ENCODE measurements around the gene C2CD3. TPM values are rescaled to one million over a fixed set of nuclear protein-coding genes. Genes with fewer than 3 reads are reported as not detected.

Gene C2CD3
- total and polyA plus RNA-seq, 2 of the 4 experiments (the other 2 are of a cell fraction) = 11.1 to 19.2 TPM

- Histone ChIP-seq H3K14ac (replicated peaks; ENCODE audit: low read depth, low read length) (no peak overlapping the region), H3K4me1 (ENCODE audit: control insufficient read depth, insufficient read depth, low read length) (no peaks in the 10 kb centered on the region), H3K9me3 (ENCODE audit: control insufficient read depth, insufficient read depth, low read length) (no peaks in the 10 kb centered on the region), H2AFZ (replicated peaks; ENCODE audit: low read length, poor library complexity) (no peak overlapping the region), H3K4me3 (ENCODE audit: insufficient read depth, low read depth, low read length) (no peak overlapping the region), H2AK5ac (ENCODE audit: low read depth, low read length) (no peak overlapping the region), H3K23ac (ENCODE audit: low read depth, low read length) (no peak overlapping the region), H2AK9ac (replicated peaks; ENCODE audit: low read depth, low read length, poor library complexity) (no peak overlapping the region), H4K91ac (ENCODE audit: insufficient read depth, low read depth, low read length) (no peak overlapping the region), H4K20me1 (ENCODE audit: insufficient read depth, low read length) (no peaks in the 10 kb centered on the region), H2BK15ac (ENCODE audit: low read depth, low read length) (no peak overlapping the region), H2BK5ac (ENCODE audit: low read depth, low read length, poor library complexity, severe bottlenecking) (no peak overlapping the region), H3K4me2 (ENCODE audit: low read depth, low read length) (no peak overlapping the region), H4K5ac (ENCODE audit: low read depth, low read length) (no peak overlapping the region), H4K8ac (ENCODE audit: low read depth in 2 of 2, low read length in 2 of 2) (no peak overlapping the region; a peak in 1 of 4 replicates), H3K79me1 (ENCODE audit: low read depth in 1 of 2, low read length in 2 of 2) (no peaks in the 10 kb centered on the region), H2BK120ac (ENCODE audit: low read depth, low read length) (no peak overlapping the region), H2BK20ac (ENCODE audit: low read depth, low read length) (no peak overlapping the region), H3K9me1 (ENCODE audit: insufficient read depth, low read length) (no peaks in the 10 kb centered on the region), H3K36me3 (ENCODE audit: control insufficient read depth, insufficient read depth, low read length) (peaks cover 18% of the 10 kb centered on the region), H3K4ac (ENCODE audit: low read depth, low read length) (no peak overlapping the region), H3K27ac (ENCODE audit: insufficient read depth, low read length) (no peak overlapping the region), H3K27me3 (ENCODE audit: control insufficient read depth, insufficient read depth, low read length) (no peaks in the 10 kb centered on the region), H3K9ac (ENCODE audit: low read depth, low read length) (no peak overlapping the region), H3K18ac (ENCODE audit: low read depth, low read length) (no peak overlapping the region), H3K56ac (ENCODE audit: extremely low read depth, insufficient read depth, low read length) (no peak overlapping the region)
- TF ChIP-seq RCOR1 (IDR thresholded peaks at IDR 0.05; ENCODE audit: insufficient replicate concordance, low read length) (no peak), MXI1 (IDR thresholded peaks at IDR 0.05; ENCODE audit: borderline replicate concordance, low read depth, low read length) (no peak), SMC3 (IDR thresholded peaks at IDR 0.05; ENCODE audit: low read depth, low read length) (no peak), NFE2L2 (IDR thresholded peaks at IDR 0.05; ENCODE audit: low read depth, low read length) (no peak), CEBPB (IDR thresholded peaks at IDR 0.05; ENCODE audit: low read depth, low read length) (no peak), ELK1 (IDR thresholded peaks at IDR 0.05; ENCODE audit: borderline replicate concordance, low read depth, low read length) (no peak), RFX5 (IDR thresholded peaks at IDR 0.05; ENCODE audit: low read depth, low read length) (no peak), FOS (IDR thresholded peaks at IDR 0.05; ENCODE audit: low read depth, low read length) (no peak), BHLHE40 (IDR thresholded peaks at IDR 0.05; ENCODE audit: low read depth, low read length) (no peak), MAFK (IDR thresholded peaks at IDR 0.05; ENCODE audit: low read depth, low read length) (no peak), USF2 (IDR thresholded peaks at IDR 0.05; ENCODE audit: low read depth, low read length) (no peak), POLR2A (IDR thresholded peaks at IDR 0.05; ENCODE audit: low read depth, low read length) (no peak), CHD1 (IDR thresholded peaks at IDR 0.05; ENCODE audit: low read depth, low read length) (no peak), RAD21 (IDR thresholded peaks at IDR 0.05; ENCODE audit: low read length) (no peak), MAZ (IDR thresholded peaks at IDR 0.05; ENCODE audit: borderline replicate concordance, low read depth, low read length) (no peak), CTCF (conservative IDR thresholded peaks at IDR 0.05; ENCODE audit: low read depth, low read length) (no peak)
- ChIA-PET POLR2A (ENCODE audit: unreplicated experiment) (no interaction called here), CTCF (no interaction called here)
- intact Hi-C loops (cut with micrococcal nuclease) (no loop called here), dilution Hi-C loops (cut with HindIII; ENCODE audit: low sequenced_read_pairs, unreplicated experiment) (no loop called here), in situ Hi-C loops (cut with MboI; ENCODE audit: low sequenced_read_pairs) (no loop called here)
- BruUV-seq (replicated peaks) = no TSS peak
- 100% methylated on average over 1 of the region's 1 CpG; no CpG with 5 or more reads in 1 of the 2 experiments for WGBS, 2 experiments (ENCODE audit: extremely low coverage in 2 of 2, insufficient read length in 1 of 2)
- ATAC-seq (ENCODE audit: low read depth) (no peak), DNase-seq (no peak)
Observed at GRCh38 chr11:74091549-74091948, 79.3 kb downstream of the C2CD3 start.
